ENCODE data around the gene NAPB.
"Not testable (repeated sequence)": the region's sequence is repeated elsewhere in the genome, so short reads cannot be mapped to it uniquely, and the experiment has no call there.

Gene NAPB

DNA sequence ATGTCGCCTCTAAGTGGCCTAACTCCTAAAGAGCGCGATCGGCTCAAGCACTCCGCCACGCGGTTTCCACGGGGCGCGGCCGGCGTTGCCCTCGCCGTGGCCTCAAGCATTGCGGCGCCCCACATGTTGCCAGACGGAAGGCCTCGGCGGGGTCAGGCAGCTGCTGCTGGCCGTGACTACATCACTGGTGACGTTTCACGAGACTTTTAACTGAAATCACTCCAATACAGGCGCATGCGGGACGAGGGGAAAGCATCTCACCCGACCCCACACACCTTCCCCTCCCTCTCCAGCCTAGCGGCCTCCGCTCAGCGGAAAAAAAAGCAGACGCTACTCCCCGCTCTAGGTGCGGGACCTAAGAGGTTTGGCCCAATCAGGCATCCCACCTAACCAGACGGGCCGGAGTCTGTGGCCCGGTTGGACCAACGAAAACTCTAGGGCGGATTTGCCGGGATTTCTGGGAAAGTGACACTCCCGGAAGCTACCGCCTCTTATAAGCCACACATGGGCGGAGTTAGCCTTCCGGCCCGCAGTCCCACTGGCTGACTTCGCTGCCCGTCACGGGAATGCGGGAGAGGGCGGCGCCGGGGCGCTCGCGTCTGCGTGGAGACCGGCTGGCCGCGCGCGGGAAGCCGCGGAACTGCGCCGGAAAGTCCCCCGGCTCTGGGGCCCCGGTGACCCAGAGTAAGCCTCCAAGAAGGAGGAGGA lies 70.9 kb downstream of the NAPB start, which contains the start of gene NXT1:
TSS of gene NXT1 (plus strand) at position 596 of the 708 bp plus-strand sequence. CDS start 3,251 bp downstream, outside the sequence.
- TF ChIP-seq, protein P1, sequence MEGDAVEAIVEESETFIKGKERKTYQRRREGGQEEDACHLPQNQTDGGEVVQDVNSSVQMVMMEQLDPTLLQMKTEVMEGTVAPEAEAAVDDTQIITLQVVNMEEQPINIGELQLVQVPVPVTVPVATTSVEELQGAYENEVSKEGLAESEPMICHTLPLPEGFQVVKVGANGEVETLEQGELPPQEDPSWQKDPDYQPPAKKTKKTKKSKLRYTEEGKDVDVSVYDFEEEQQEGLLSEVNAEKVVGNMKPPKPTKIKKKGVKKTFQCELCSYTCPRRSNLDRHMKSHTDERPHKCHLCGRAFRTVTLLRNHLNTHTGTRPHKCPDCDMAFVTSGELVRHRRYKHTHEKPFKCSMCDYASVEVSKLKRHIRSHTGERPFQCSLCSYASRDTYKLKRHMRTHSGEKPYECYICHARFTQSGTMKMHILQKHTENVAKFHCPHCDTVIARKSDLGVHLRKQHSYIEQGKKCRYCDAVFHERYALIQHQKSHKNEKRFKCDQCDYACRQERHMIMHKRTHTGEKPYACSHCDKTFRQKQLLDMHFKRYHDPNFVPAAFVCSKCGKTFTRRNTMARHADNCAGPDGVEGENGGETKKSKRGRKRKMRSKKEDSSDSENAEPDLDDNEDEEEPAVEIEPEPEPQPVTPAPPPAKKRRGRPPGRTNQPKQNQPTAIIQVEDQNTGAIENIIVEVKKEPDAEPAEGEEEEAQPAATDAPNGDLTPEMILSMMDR (IDR thresholded peaks at IDR 0.05; ENCODE audit: control insufficient read depth, extremely low read depth, insufficient read depth): peak; percentile 20
- peak within 1 kb of the TSS; percentile 98 for H3K4me3 ChIP-seq (ENCODE audit: low read depth, low read length)
- DNase-seq (ENCODE audit: low read depth): peak; percentile 97

DNA sequence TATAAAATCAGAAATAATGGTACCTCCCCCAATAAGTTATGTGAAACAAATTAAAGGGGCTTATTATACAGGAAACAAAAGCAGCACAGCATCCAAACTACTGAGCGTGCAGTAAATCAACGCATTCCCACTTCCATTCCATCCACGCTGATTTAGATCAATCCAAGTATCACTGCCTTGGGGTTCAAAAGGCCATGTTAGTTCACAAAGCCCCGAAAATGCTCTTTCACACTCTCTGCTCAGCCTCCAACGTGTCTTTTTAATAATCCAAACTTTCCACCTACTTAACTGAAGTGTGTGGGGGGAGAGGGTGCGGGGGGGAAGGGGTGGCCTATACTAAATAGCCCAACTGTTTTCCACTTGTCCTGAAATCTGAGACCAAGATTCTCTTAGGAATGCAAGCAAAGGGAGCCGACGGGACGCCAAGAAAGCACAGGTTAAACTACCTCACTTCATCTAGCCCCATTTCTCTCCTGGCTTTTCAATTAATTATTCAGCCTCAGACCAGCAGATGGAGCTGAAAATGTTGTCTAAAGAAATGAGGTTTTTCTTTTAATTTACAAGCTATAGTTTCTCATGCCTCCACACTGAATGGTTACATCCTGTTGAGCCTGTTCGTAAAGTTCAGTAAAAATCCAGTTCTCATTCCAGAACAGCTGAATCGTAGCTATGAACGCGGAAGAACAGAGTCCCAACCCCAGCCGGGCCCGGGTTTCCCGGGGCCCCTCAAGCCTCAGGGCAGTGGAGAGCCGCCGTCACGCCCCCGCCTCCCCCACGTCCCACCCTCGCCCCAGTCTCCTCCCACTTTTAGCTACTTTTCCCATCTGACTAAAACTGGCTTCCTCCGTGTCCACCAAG lies 71.7 kb downstream of the NAPB start:
- TF ChIP-seq, protein P1 (IDR thresholded peaks at IDR 0.05; ENCODE audit: control insufficient read depth, extremely low read depth, insufficient read depth): peak; percentile 52
- peak; percentile 26 for DNase-seq (ENCODE audit: low read depth)
- H3K4me3 ChIP-seq (ENCODE audit: low read depth, low read length): peak overlapping the region; percentile 98

DNA sequence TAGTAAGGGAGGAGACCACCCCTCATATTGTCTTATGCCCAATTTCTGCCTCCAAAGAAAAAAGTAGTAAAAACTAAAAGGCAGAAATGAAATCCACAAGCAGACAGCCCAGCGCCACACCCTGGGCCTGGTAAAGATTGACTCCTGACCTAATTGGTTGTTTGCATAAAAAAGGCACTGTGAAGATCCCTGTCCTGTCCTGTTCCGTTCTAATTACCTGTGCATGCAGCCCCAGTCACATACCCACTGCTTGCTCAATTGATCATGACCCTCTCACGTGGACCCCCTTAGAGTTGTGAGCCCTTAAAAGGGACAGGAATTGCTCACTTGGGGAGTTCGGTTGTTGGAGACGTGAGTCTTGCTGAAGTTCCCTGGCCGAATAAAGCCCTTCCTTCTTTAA lies 72.8 kb downstream of the NAPB start:
- not testable (repeated sequence) for DNase-seq (ENCODE audit: low read depth); H3K4me3 ChIP-seq (ENCODE audit: low read depth, low read length)

DNA sequence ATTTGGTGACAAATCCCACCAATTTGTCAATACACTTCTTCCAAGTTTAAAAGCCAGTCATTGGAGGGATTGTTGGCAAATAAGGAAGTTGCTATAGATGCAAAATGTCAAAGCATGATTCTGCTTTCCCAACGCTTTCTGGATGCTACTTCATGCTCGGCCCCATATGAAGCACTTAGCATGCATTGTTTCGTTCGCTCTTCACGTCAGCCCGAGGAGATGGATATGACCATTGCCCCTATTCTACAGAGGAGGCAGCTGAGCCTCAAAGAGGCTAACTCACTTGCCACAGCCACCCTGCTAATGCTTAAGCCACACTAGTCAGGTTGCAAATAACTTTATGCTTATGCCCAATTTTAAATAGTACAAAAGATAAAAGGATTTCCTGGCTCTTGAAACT lies 73.5 kb downstream of the NAPB start:
- no peak overlapping the region for H3K4me3 ChIP-seq (ENCODE audit: low read depth, low read length)
- TF ChIP-seq, protein P1 (IDR thresholded peaks at IDR 0.05; ENCODE audit: control insufficient read depth, extremely low read depth, insufficient read depth): no peak
- no peak for DNase-seq (ENCODE audit: low read depth)

DNA sequence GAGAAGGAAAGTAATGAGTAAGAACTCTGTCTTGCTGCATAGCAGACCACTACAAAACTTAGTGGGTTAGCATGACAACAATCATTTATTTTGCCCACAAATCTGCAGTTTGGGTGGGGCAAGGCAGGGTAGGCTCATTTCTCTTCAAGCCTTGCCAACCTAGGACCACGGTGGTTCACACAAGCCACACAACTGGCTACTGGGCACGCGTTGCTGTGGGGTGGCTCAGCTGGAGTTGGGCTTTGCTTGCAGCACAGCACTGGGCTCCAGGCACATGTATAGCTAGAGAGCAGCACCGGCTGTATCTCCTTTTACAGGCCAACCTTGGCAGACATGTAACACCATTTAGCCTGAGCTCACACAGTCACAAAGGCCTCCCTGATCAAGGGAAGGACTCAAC lies 75.3 kb downstream of the NAPB start:
- H3K4me3 ChIP-seq (ENCODE audit: low read depth, low read length): no peak overlapping the region
- DNase-seq (ENCODE audit: low read depth): no peak
- TF ChIP-seq, protein P1 (IDR thresholded peaks at IDR 0.05; ENCODE audit: control insufficient read depth, extremely low read depth, insufficient read depth): no peak

DNA sequence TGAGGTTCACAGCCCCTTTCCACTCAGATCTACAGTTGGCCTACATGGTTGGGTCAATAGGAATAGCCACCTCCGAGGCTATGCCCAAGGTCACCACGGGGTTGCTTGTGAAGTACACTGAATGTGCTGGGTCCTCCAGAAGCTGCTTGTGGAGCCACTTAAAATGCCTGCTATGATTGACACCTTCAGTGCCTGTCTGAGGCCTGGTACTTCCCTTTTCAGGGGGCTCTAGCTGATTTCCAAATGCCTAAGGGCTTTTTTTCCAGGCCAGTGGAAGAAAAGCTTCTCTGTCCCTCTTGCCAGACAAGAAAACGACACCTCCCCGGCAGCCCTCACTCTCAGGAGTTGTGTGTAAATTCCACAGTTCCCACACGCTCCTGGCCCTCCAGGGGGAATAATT lies 77.0 kb downstream of the NAPB start:
- no peak overlapping the region for H3K4me3 ChIP-seq (ENCODE audit: low read depth, low read length)
- DNase-seq (ENCODE audit: low read depth): no peak
- TF ChIP-seq, protein P1 (IDR thresholded peaks at IDR 0.05; ENCODE audit: control insufficient read depth, extremely low read depth, insufficient read depth): no peak

DNA sequence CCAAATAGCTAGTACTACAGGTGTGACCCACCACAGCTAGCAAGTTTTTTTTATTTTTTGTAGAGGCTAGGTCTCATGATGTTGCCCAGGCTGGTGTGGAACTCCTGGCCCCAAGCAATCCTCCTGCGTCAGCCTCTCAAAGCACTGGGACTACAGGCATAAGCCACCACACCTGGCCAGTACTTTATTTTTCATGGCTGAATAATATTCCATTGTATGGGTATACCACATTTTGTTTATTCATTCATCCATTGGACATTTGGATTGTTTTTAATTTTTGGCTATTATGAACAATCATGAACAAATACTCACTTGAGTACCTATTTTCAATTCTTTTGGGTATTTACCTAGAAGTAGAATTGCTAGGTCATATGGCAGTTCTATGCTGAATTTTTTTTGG lies 77.7 kb downstream of the NAPB start:
- TF ChIP-seq, protein P1 (IDR thresholded peaks at IDR 0.05; ENCODE audit: control insufficient read depth, extremely low read depth, insufficient read depth): no peak

More for the DNA sequence above, 77.7 kb downstream of the NAPB start:
- H3K4me3 ChIP-seq (ENCODE audit: low read depth, low read length): no peak overlapping the region
- no peak for DNase-seq (ENCODE audit: low read depth)

All from LNCaP clone FGC (cell line).